Gastrocnemius medialis (tissue), 4 donors: ENCODE data around the gene NGDN.

Source experiments
- CTCF ChIP-seq, 5 experiments: fragments of 450-650 bp in 3 of 5; fragments of 200-600 bp in 2 of 5; sonication (generic) in 2 of 5; IDR thresholded peaks in 4 of 5; conservative IDR thresholded peaks in 1 of 5; 1 replicate in 4 of 5; 2 replicates in 1 of 5; pipeline ENCODE4 v1.5.1; 2016 to 2019; ENCODE audit warnings: antibody characterized with exemption in 5 of 5, mild to moderate bottlenecking in 3 of 5, moderate library complexity in 3 of 5
- POLR2A ChIP-seq, 2 donors: fragments of 450-650 bp; IDR thresholded peaks; one replicate each; pipeline ENCODE4 v1.6.1; 2017; ENCODE audit warnings: antibody characterized with exemption in 2 of 2, mild to moderate bottlenecking in 2 of 2, moderate library complexity in 2 of 2

GRCh38 chr14:23443881-23444280 lies 25.6 kb upstream of the NGDN start:
- TF ChIP-seq POLR2A (IDR thresholded peaks at IDR 0.05), result no peak
- TF ChIP-seq CTCF (IDR thresholded peaks at IDR 0.05 in 4 of 5, conservative IDR thresholded peaks at IDR 0.05 in 1 of 5), result no peak
